ENCODE data around the gene CAMTA1. TPM values are rescaled to one million over a fixed set of nuclear protein-coding genes. Genes with fewer than 3 reads are reported as not detected.

The CAMTA1 gene
- total and polyA plus RNA-seq, 3 experiments from 2014 or later: 60.2 to 79.0 (median 61.7) TPM

DNA sequence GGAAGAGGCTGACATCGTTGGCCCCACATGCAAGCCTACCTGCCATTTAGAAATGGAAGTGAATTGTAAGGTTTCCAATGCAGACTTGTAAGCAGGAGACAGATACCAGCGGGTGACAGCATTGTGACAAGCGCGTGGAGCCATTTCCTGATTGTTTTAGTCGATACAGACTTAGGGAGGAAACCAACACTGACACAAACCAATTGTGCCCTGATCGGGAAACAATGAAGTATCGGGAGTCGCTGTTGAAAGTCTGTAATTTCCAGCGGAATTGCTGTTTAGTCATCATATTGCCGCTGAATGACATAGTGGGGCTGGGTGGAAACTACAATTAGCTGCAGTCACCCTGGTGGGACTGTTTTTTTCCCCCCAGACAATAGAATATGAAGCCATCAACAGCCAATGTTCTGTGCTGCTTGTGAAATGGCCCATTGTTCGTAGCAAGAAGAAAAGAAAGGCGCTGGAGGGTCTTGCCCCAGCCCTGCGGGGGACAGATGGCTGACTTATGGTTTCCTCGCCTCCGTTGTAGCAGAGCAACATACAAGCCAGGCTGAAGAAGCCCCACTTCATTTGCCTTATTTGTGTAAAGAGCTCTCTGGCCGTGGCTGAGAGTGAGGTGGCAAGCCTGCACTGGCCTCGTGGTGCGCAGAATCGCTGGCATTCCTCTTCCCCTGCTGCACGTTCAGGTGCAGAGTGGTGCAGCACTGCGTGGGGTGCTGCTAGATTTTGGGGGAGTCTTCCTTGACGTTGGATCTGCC lies 462.7 kb downstream of the CAMTA1 start:
- no peak overlapping the region for H3K4me3 Mint-ChIP-seq
- no peak overlapping the region for H3K27ac ChIP-seq (ENCODE audit: low read depth, low read length)
- H3K9me3 ChIP-seq (ENCODE audit: low read length): no peaks in the 10 kb centered on the region
- no peaks in the 10 kb centered on the region for H3K36me3 Mint-ChIP-seq
- POLR2A ChIA-PET: no interaction called here
- CTCF ChIA-PET: no interaction called here
- peaks cover 6% of the 10 kb centered on the region for H3K27me3 ChIP-seq (ENCODE audit: insufficient read depth, low read length, poor library complexity, severe bottlenecking)
- no peak for DNase-seq
- no peak overlapping the region for H3K27ac Mint-ChIP-seq
- H3K4me1 Mint-ChIP-seq: no peaks in the 10 kb centered on the region
- H3K36me3 ChIP-seq (ENCODE audit: insufficient read depth, low read length): no peaks in the 10 kb centered on the region
- H3K4me1 ChIP-seq (ENCODE audit: insufficient read depth, low read length): no peaks in the 10 kb centered on the region
- H3K27me3 Mint-ChIP-seq: peaks cover 15 to 42% of the 10 kb centered on the region in 2 donors
- H3K4me3 ChIP-seq (ENCODE audit: low read length): no peak overlapping the region
- peaks cover 0 to 11% (median 2%) of the 10 kb centered on the region in 5 donors for H3K9me3 Mint-ChIP-seq

DNA sequence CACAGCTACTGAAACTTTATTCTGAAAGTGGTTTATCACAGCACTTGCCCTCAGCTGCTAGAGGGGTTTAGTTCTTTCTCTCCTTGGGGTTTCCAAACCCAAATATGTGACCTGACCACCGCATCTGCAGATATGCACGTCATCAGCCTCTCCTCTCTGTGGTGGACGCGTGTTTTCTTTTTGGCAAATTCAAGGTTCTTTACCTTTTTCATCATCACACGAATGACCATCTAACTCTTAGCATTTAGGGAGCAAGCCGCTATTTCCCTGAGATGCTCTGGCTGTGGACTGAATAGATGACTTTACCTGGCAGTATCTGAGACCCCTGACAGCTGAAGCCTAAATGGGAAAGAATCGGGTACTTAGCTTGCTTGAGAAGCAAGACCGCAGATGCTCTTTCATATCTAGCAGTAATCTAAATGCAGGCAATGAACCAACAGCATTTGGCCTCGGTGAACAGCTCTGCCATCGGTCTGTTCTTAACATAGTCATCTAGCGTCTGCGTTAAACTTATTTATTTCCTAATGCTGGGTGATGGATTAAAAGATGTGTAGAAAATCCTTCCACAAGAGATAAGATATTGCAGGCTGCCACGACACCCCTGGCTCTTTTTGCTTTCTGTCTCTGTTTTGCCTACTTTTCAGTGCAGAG lies 463.4 kb downstream of the CAMTA1 start:
- H3K9me3 ChIP-seq (ENCODE audit: low read length): no peaks in the 10 kb centered on the region
- Mint-ChIP-seq H3K4me1 (no peaks in the 10 kb centered on the region), H3K27ac (no peak overlapping the region), H3K4me3 (no peak overlapping the region), H3K36me3 (no peaks in the 10 kb centered on the region), H3K9me3 (peaks cover 0 to 4% (median 0%) of the 10 kb centered on the region in 5 donors), H3K27me3 (peaks cover 18 to 47% of the 10 kb centered on the region in 2 donors)
- no peaks in the 10 kb centered on the region for H3K36me3 ChIP-seq (ENCODE audit: insufficient read depth, low read length)
- H3K4me1 ChIP-seq (ENCODE audit: insufficient read depth, low read length): no peaks in the 10 kb centered on the region
- no peak overlapping the region for H3K27ac ChIP-seq (ENCODE audit: low read depth, low read length)
- no peak for DNase-seq
- H3K4me3 ChIP-seq (ENCODE audit: low read length): no peak overlapping the region
- peaks cover 6% of the 10 kb centered on the region for H3K27me3 ChIP-seq (ENCODE audit: insufficient read depth, low read length, poor library complexity, severe bottlenecking)
- ChIA-PET POLR2A (no interaction called here), CTCF (no interaction called here)

GRCh38 chr1:7249516-7249915 lies 464.3 kb downstream of the CAMTA1 start:
- no peaks in the 10 kb centered on the region for H3K4me1 ChIP-seq (ENCODE audit: insufficient read depth, low read length)
- Mint-ChIP-seq H3K27ac (no peak overlapping the region), H3K4me1 (no peaks in the 10 kb centered on the region), H3K36me3 (no peaks in the 10 kb centered on the region), H3K27me3 (peaks cover 18 to 50% of the 10 kb centered on the region in 2 donors), H3K4me3 (no peak overlapping the region), H3K9me3 (peaks cover 0 to 4% (median 0%) of the 10 kb centered on the region in 5 donors)
- no peaks in the 10 kb centered on the region for H3K9me3 ChIP-seq (ENCODE audit: low read length)
- H3K27ac ChIP-seq (ENCODE audit: low read depth, low read length): no peak overlapping the region
- H3K36me3 ChIP-seq (ENCODE audit: insufficient read depth, low read length): no peaks in the 10 kb centered on the region
- POLR2A ChIA-PET: no interaction called here
- no peak overlapping the region for H3K4me3 ChIP-seq (ENCODE audit: low read length)
- DNase-seq: no peak
- peaks cover 6% of the 10 kb centered on the region for H3K27me3 ChIP-seq (ENCODE audit: insufficient read depth, low read length, poor library complexity, severe bottlenecking)
- CTCF ChIA-PET: no interaction called here

DNA sequence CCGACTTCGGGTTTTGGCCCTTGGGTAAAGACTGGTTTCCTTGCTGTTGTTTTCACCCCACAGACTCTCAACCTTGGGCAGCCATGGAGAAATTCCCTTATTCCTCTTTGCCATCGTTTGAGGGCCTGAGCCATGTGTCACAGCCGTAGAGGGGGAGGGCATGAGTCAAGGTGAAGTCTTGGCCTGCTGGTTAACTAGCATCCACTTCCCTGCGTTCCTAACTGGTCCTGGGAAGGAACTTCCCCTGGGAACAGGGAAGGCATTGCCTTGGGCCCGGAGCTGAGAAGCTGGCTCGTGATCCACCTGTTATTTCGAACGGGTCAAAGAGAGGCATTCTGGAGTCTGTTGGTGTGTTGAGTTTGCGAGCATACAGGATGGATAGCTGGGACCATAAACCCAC lies 464.9 kb downstream of the CAMTA1 start:
- CTCF ChIA-PET: no interaction called here
- Mint-ChIP-seq H3K4me3 (no peak overlapping the region), H3K36me3 (no peaks in the 10 kb centered on the region), H3K4me1 (no peaks in the 10 kb centered on the region), H3K27me3 (peaks cover 18 to 50% of the 10 kb centered on the region in 2 donors), H3K27ac (no peak overlapping the region), H3K9me3 (peaks cover 0 to 4% (median 0%) of the 10 kb centered on the region in 5 donors)
- Histone ChIP-seq H3K4me1 (ENCODE audit: insufficient read depth, low read length) (no peaks in the 10 kb centered on the region), H3K9me3 (ENCODE audit: low read length) (no peaks in the 10 kb centered on the region), H3K4me3 (ENCODE audit: low read length) (no peak overlapping the region), H3K27me3 (ENCODE audit: insufficient read depth, low read length, poor library complexity, severe bottlenecking) (peaks cover 6% of the 10 kb centered on the region), H3K27ac (ENCODE audit: low read depth, low read length) (no peak overlapping the region), H3K36me3 (ENCODE audit: insufficient read depth, low read length) (no peaks in the 10 kb centered on the region)
- no peak for DNase-seq
- POLR2A ChIA-PET: no interaction called here

- CTCF ChIA-PET: no interaction called here
- DNase-seq: no peak
- no peaks in the 10 kb centered on the region for H3K4me1 ChIP-seq (ENCODE audit: insufficient read depth, low read length)
- H3K9me3 Mint-ChIP-seq: peaks cover 0 to 4% (median 0%) of the 10 kb centered on the region in 5 donors
- no peak overlapping the region for H3K4me3 ChIP-seq (ENCODE audit: low read length)
- no peaks in the 10 kb centered on the region for H3K36me3 Mint-ChIP-seq
- H3K36me3 ChIP-seq (ENCODE audit: insufficient read depth, low read length): no peaks in the 10 kb centered on the region
- H3K27me3 Mint-ChIP-seq: peaks cover 21 to 49% of the 10 kb centered on the region in 2 donors
- H3K27me3 ChIP-seq (ENCODE audit: insufficient read depth, low read length, poor library complexity, severe bottlenecking): peaks cover 6% of the 10 kb centered on the region
- no peak overlapping the region for H3K27ac Mint-ChIP-seq
- H3K4me1 Mint-ChIP-seq: no peaks in the 10 kb centered on the region
- no peak overlapping the region for H3K4me3 Mint-ChIP-seq
- no peaks in the 10 kb centered on the region for H3K9me3 ChIP-seq (ENCODE audit: low read length)
- POLR2A ChIA-PET: no interaction called here
- H3K27ac ChIP-seq (ENCODE audit: low read depth, low read length): no peak overlapping the region
Measured at GRCh38 chr1:7250597-7251453, 465.6 kb downstream of the CAMTA1 start.

- Mint-ChIP-seq H3K9me3 (peaks cover 0 to under 1% (median 0%) of the 10 kb centered on the region in 5 donors), H3K4me3 (no peak overlapping the region), H3K27ac (no peak overlapping the region), H3K4me1 (no peaks in the 10 kb centered on the region), H3K36me3 (no peaks in the 10 kb centered on the region), H3K27me3 (peaks cover 19 to 43% of the 10 kb centered on the region in 2 donors)
- Histone ChIP-seq H3K4me1 (ENCODE audit: insufficient read depth, low read length) (no peaks in the 10 kb centered on the region), H3K27me3 (ENCODE audit: insufficient read depth, low read length, poor library complexity, severe bottlenecking) (peaks cover 6% of the 10 kb centered on the region), H3K27ac (ENCODE audit: low read depth, low read length) (no peak overlapping the region), H3K36me3 (ENCODE audit: insufficient read depth, low read length) (no peaks in the 10 kb centered on the region), H3K4me3 (ENCODE audit: low read length) (no peak overlapping the region), H3K9me3 (ENCODE audit: low read length) (no peaks in the 10 kb centered on the region)
- CTCF ChIA-PET: no interaction called here
- DNase-seq: no peak
- POLR2A ChIA-PET: no interaction called here
Measured at GRCh38 chr1:7251454-7251800, 466.2 kb downstream of the CAMTA1 start.

DNA sequence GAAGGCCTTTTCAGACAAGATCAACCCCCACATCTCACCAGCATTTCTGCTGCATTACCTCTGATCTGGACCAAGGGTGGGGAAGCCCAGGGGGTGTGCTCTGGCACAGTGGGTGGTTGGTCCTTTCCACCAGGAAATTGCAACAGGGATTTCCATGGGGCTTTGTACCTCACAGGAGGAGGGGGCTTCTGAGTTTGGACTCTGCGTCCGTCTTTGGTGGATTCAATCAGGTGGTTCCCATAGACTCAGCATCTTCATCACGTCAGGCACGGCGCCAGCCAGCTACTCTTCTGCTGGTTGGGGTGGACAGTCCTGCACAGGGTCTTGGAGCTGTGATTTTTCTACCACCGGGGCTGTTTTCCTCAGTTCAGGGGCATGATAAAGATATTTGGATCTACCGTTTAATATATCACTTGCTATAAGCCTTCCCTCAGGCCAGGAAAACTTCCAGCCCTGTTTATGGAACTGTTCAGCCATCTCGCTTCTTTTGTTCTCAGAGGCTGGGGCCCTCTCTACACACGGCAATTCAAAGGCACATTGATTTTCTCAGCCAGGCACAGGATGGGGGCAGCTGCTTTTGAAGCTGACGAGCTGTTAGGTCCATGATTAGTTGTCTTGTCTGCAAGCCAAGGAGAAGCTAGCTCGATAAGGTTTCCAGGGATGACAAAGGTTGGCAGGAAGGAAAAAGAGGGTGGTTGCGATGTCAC lies 467.3 kb downstream of the CAMTA1 start:
- H3K4me3 ChIP-seq (ENCODE audit: low read length): no peak overlapping the region
- peaks cover 0 to 2% (median 0%) of the 10 kb centered on the region in 5 donors for H3K9me3 Mint-ChIP-seq
- H3K9me3 ChIP-seq (ENCODE audit: low read length): no peaks in the 10 kb centered on the region
- ChIA-PET CTCF (no interaction called here), POLR2A (no interaction called here)
- no peak for DNase-seq
- no peaks in the 10 kb centered on the region for H3K4me1 ChIP-seq (ENCODE audit: insufficient read depth, low read length)
- no peak overlapping the region for H3K27ac ChIP-seq (ENCODE audit: low read depth, low read length)
- H3K27ac Mint-ChIP-seq: no peak overlapping the region
- no peaks in the 10 kb centered on the region for H3K36me3 ChIP-seq (ENCODE audit: insufficient read depth, low read length)
- H3K4me1 Mint-ChIP-seq: no peaks in the 10 kb centered on the region
- H3K4me3 Mint-ChIP-seq: no peak overlapping the region
- no peaks in the 10 kb centered on the region for H3K36me3 Mint-ChIP-seq
- peaks cover 14 to 39% of the 10 kb centered on the region in 2 donors for H3K27me3 Mint-ChIP-seq
- peaks cover under 1% of the 10 kb centered on the region for H3K27me3 ChIP-seq (ENCODE audit: insufficient read depth, low read length, poor library complexity, severe bottlenecking)

GRCh38 chr1:7253118-7253480 lies 467.8 kb downstream of the CAMTA1 start:
- POLR2A ChIA-PET: no interaction called here
- no peak overlapping the region for H3K27ac Mint-ChIP-seq
- H3K27ac ChIP-seq (ENCODE audit: low read depth, low read length): no peak overlapping the region
- no peak overlapping the region for H3K4me3 Mint-ChIP-seq
- H3K36me3 Mint-ChIP-seq: no peaks in the 10 kb centered on the region
- no peak overlapping the region for H3K4me3 ChIP-seq (ENCODE audit: low read length)
- CTCF ChIA-PET: no interaction called here
- no peaks in the 10 kb centered on the region for H3K27me3 ChIP-seq (ENCODE audit: insufficient read depth, low read length, poor library complexity, severe bottlenecking)
- no peaks in the 10 kb centered on the region for H3K36me3 ChIP-seq (ENCODE audit: insufficient read depth, low read length)
- peaks cover 0 to 2% (median 0%) of the 10 kb centered on the region in 5 donors for H3K9me3 Mint-ChIP-seq
- H3K9me3 ChIP-seq (ENCODE audit: low read length): no peaks in the 10 kb centered on the region
- H3K4me1 Mint-ChIP-seq: no peaks in the 10 kb centered on the region
- H3K4me1 ChIP-seq (ENCODE audit: insufficient read depth, low read length): no peaks in the 10 kb centered on the region
- DNase-seq: no peak
- peaks cover 14 to 35% of the 10 kb centered on the region in 2 donors for H3K27me3 Mint-ChIP-seq

All from CD8-positive, alpha-beta memory T cell (primary cell).